CD4-positive, alpha-beta T cell (primary cell): ENCODE data around the gene NOL11. TPM values are rescaled to one million over a fixed set of nuclear protein-coding genes. Genes with fewer than 3 reads are reported as not detected.
"Not testable (repeated sequence)": the region's sequence is repeated elsewhere in the genome, so short reads cannot be mapped to it uniquely, and the experiment has no call there.

ENCODE experiments used
- ATAC-seq: fragments of 200-7000 bp; cut with Tn5 transposase; one replicate; pipeline ENCODE4 v1.10.0; 2022; ENCODE audit warnings: mild to moderate bottlenecking; ENCODE audit not compliant: poor library complexity
- CTCF ChIA-PET: fragments of 350-600 bp; sonication (Branson Sonifier 250); formaldehyde crosslinking; loops from one replicate; lab custom pipeline; 2021; ENCODE audit warnings: antibody characterized with exemption, inconsistent platforms; lab: Charles Lee
- POLR2A ChIA-PET: fragments of 350-600 bp; sonication (Branson Sonifier 250); formaldehyde crosslinking; loops from one replicate; lab custom pipeline; 2021; ENCODE audit warnings: antibody characterized with exemption, inconsistent platforms; lab: Charles Lee
- DNase-seq, 14 experiments: peaks; one replicate each; pipeline ENCODE4 v3.0.0-alpha.2; 2013 to 2020; ENCODE audit warnings: mixed read lengths in 2 of 14
- H3K27ac ChIP-seq, 2 donors: one replicate each; pipeline versions ENCODE4 v1.5.1 to v1.7.0; 2013; ENCODE audit warnings: low read length in 2 of 2, low read depth in 1 of 2, mild to moderate bottlenecking in 1 of 2
- H3K27me3 ChIP-seq, 2 experiments: 1 replicate in 1 of 2; 2 replicates in 1 of 2; pipeline versions ENCODE4 v1.6.1 to v1.7.0; 2013; ENCODE audit warnings: low read length in 2 of 2, control low read depth in 1 of 2, mild to moderate bottlenecking in 1 of 2, moderate library complexity in 1 of 2; ENCODE audit not compliant: insufficient read depth in 2 of 2, control insufficient read depth in 1 of 2
- H3K36me3 ChIP-seq: one replicate; pipeline ENCODE4 v1.6.1; 2013; ENCODE audit warnings: low read length, control low read depth; ENCODE audit not compliant: insufficient read depth
- H3K4me1 ChIP-seq: one replicate; pipeline ENCODE4 v1.6.1; 2013; ENCODE audit warnings: low read length, control low read depth; ENCODE audit not compliant: insufficient read depth
- H3K4me3 ChIP-seq: one replicate; pipeline ENCODE4 v1.5.1; 2013; ENCODE audit warnings: mild to moderate bottlenecking, low read length, moderate library complexity
- H3K9me3 ChIP-seq, 2 experiments: 1 replicate in 1 of 2; 2 replicates in 1 of 2; pipeline versions ENCODE4 v1.6.1 to v1.7.0; 2013; ENCODE audit warnings: low read length in 2 of 2, mild to moderate bottlenecking in 2 of 2, control low read depth in 1 of 2, moderate library complexity in 1 of 2; ENCODE audit not compliant: control insufficient read depth in 1 of 2, insufficient read depth in 1 of 2
- H3K27ac Mint-ChIP-seq: one replicate; pipeline ENCODE4 v1.8.0; 2020; ENCODE audit warnings: mixed read lengths
- H3K27me3 Mint-ChIP-seq: one replicate; pipeline ENCODE4 v1.8.0; 2021; ENCODE audit warnings: mixed read lengths
- H3K36me3 Mint-ChIP-seq: one replicate; pipeline ENCODE4 v1.8.0; 2021; ENCODE audit warnings: low read depth, mixed read lengths
- H3K4me1 Mint-ChIP-seq: one replicate; pipeline ENCODE4 v1.8.0; 2021; ENCODE audit warnings: low read depth, mixed read lengths
- H3K4me3 Mint-ChIP-seq: one replicate; pipeline ENCODE4 v1.8.0; 2020; ENCODE audit warnings: mild to moderate bottlenecking, mixed read lengths
- H3K9me3 Mint-ChIP-seq: one replicate; pipeline ENCODE4 v1.8.0; 2020; ENCODE audit warnings: mixed read lengths
- CTCF ChIP-seq: fragments of 200-600 bp; IDR thresholded peaks from one replicate; pipeline ENCODE4 v1.8.0; 2022; ENCODE audit warnings: antibody characterized with exemption, mild to moderate bottlenecking
- intact Hi-C, 2 experiments: fragments of 100-400 bp; cut with DNase I in 1 of 2; cut with micrococcal nuclease in 1 of 2; formaldehyde crosslinking; loops; one replicate each; pipeline versions ENCODE4 v1.15.1 to v1.9.0; 2023 to 2025; cut with DNase I, micrococcal nuclease
- total RNA-seq, 174 experiments: library from RNA in 2 of 174; stranded (reverse) in 2 of 174; gene quantifications; one replicate each; pipeline ENCODE4 v1.2.3 and lab custom pipeline; 2021 to 2026

NOL11 gene
- total RNA-seq, 2 experiments from 2014 or later, result 89.1 to 91.2 TPM

- no peaks in the 10 kb centered on the region for H3K27me3 Mint-ChIP-seq
- H3K27ac ChIP-seq, result no peak overlapping the region
- no peak for ATAC-seq
- H3K9me3 ChIP-seq, result peaks cover 0 to 5% of the 10 kb centered on the region in 2 experiments
- no peaks in the 10 kb centered on the region for H3K4me1 Mint-ChIP-seq
- no peak for DNase-seq
- no peak for TF ChIP-seq CTCF
- POLR2A ChIA-PET, result no interaction called here
- peaks cover 72% of the 10 kb centered on the region for H3K36me3 Mint-ChIP-seq
- intact Hi-C loops, result no loop called here
- CTCF ChIA-PET, result no interaction called here
- H3K9me3 Mint-ChIP-seq, result no peaks in the 10 kb centered on the region
- no peak overlapping the region for H3K4me3 ChIP-seq
- no peaks in the 10 kb centered on the region for H3K27me3 ChIP-seq
- H3K4me1 ChIP-seq, result no peaks in the 10 kb centered on the region
- H3K36me3 ChIP-seq, result peaks cover 74% of the 10 kb centered on the region
- H3K4me3 Mint-ChIP-seq, result no peak overlapping the region
- peak overlapping the region; percentile 33 for H3K27ac Mint-ChIP-seq
Measured at GRCh38 chr17:67747681-67748235, 30.0 kb downstream of the NOL11 start.

GRCh38 chr17:67750067-67750466 is 32.3 kb downstream of the NOL11 start:
- no peaks in the 10 kb centered on the region for H3K4me1 Mint-ChIP-seq
- Histone ChIP-seq H3K4me3 (no peak overlapping the region), H3K4me1 (no peaks in the 10 kb centered on the region), H3K9me3 (peaks cover 0 to 5% of the 10 kb centered on the region in 2 experiments), H3K27me3 (no peaks in the 10 kb centered on the region), H3K36me3 (peaks cover 54% of the 10 kb centered on the region), H3K27ac (no peak overlapping the region)
- peaks cover 61% of the 10 kb centered on the region for H3K36me3 Mint-ChIP-seq
- intact Hi-C loops, result no loop called here
- no peak overlapping the region for H3K4me3 Mint-ChIP-seq
- POLR2A ChIA-PET, result interaction anchor here (0.6 kb wide), 1 partner anchor 461 kb away, joined by 4 read pairs; no protein-coding TSS in a partner anchor
- CTCF ChIA-PET, result interaction anchor here (0.7 kb wide), 1 partner anchor 38 kb away, joined by 3 read pairs; no protein-coding TSS in a partner anchor
- H3K9me3 Mint-ChIP-seq, result no peaks in the 10 kb centered on the region
- no peak overlapping the region for H3K27ac Mint-ChIP-seq
- ATAC-seq, result no peak
- no peaks in the 10 kb centered on the region for H3K27me3 Mint-ChIP-seq
- no peak for TF ChIP-seq CTCF
- DNase-seq, result no peak

- Mint-ChIP-seq H3K27me3 (no peaks in the 10 kb centered on the region), H3K36me3 (peaks cover 55% of the 10 kb centered on the region), H3K4me3 (no peak overlapping the region), H3K27ac (no peak overlapping the region), H3K4me1 (no peaks in the 10 kb centered on the region), H3K9me3 (no peaks in the 10 kb centered on the region)
- no peaks in the 10 kb centered on the region for H3K27me3 ChIP-seq
- intact Hi-C loops, result no loop called here
- no peak for DNase-seq
- CTCF ChIA-PET, result no interaction called here
- TF ChIP-seq CTCF, result no peak
- H3K4me1 ChIP-seq, result no peaks in the 10 kb centered on the region
- peaks cover 0 to 5% of the 10 kb centered on the region in 2 experiments for H3K9me3 ChIP-seq
- POLR2A ChIA-PET, result no interaction called here
- no peak overlapping the region for H3K27ac ChIP-seq
- H3K36me3 ChIP-seq, result peaks cover 45% of the 10 kb centered on the region
- ATAC-seq, result no peak
- no peak overlapping the region for H3K4me3 ChIP-seq
Measured at GRCh38 chr17:67751101-67752074, 33.7 kb downstream of the NOL11 start.

- H3K36me3 Mint-ChIP-seq, result peaks cover 47% of the 10 kb centered on the region
- H3K4me3 ChIP-seq, H3K4me1 Mint-ChIP-seq, ATAC-seq, DNase-seq, H3K4me3 Mint-ChIP-seq, H3K4me1 ChIP-seq, H3K27me3 ChIP-seq, H3K9me3 Mint-ChIP-seq, H3K27ac Mint-ChIP-seq, H3K9me3 ChIP-seq, intact Hi-C loops, H3K27ac ChIP-seq, H3K27me3 Mint-ChIP-seq: not testable (repeated sequence)
- POLR2A ChIA-PET, result interaction anchor here (0.6 kb wide), 1 partner anchor 679 kb away, joined by 3 read pairs; no protein-coding TSS in a partner anchor
- CTCF ChIA-PET, result interaction anchor here (0.6 kb wide), 1 partner anchor 157 kb away, joined by 3 read pairs; no protein-coding TSS in a partner anchor
- peaks cover 38% of the 10 kb centered on the region for H3K36me3 ChIP-seq
Measured at GRCh38 chr17:67752160-67752559, 34.4 kb downstream of the NOL11 start.
